HG03060 (cell line): Measurements from ENCODE around the gene SRP19.
"Not testable (repeated sequence)": the region's sequence is repeated elsewhere in the genome, so short reads cannot be mapped to it uniquely, and the experiment has no call there.

ENCODE experiments used
- ATAC-seq: cut with Tn5 transposase; IDR thresholded peaks from one replicate; pipeline ENCODE4 v1.9.1; 2021; ENCODE audit warnings: low read depth, moderate number of reproducible peaks; ENCODE audit not compliant: unreplicated experiment

The SRP19 gene

DNA sequence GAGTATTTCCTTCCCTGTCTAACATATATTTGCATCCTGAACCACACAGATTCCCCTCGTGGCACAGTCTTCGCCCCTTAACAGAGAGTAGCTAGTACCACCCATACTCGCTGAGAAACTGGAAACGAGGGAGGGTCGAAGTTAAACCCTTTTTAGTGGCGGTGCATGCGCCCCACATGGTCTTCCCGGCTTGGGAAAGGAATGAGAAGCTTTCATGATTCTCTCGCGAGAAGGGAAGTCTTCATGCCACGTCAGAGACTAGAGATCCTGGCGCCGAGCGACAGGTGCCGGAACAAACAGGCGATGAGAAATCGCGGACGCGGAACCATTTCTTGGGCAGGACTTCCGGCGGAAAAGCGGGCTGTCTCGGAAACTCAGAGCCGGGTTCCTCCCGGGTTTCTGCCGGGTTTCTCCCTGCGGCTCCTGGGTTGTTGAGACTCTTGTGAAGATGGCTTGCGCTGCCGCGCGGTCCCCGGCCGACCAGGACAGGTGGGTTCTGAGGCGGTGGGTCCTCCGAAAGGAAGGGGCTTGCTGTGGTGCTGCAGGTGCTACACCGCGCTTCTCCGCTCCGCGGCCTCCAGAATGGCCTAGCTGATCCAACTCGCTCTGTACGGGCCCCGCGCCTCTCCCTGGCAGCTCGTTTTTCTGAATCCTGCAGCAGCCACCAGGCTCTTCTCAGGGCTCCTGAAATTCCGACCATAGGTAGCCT, at the start of gene SRP19:
Gene SRP19 (plus strand): TSS at position 359 of the 709 bp plus-strand sequence. CDS start 90 bp downstream, at position 449.
- peak; percentile 95 for ATAC-seq

DNA sequence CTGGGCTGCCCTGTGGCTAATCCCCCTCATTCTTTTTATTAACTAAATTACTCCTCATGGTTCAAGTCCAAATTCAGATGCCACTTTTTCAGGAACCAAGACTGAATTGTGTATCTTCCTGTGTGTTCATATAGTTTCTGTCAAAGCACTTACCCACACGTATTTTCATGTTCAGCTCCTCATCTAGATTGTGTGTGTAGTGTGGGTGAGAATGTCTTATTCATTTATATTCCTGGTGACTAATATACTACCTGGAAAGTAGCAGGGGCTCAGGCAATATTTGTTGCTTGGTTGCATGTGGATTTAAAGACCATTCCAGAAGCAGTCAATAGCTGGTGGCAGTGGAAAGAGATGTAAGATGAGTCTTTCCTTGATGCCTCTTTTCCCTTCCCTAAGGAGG, 48.5 kb upstream of the SRP19 start:
- no peak for ATAC-seq

DNA sequence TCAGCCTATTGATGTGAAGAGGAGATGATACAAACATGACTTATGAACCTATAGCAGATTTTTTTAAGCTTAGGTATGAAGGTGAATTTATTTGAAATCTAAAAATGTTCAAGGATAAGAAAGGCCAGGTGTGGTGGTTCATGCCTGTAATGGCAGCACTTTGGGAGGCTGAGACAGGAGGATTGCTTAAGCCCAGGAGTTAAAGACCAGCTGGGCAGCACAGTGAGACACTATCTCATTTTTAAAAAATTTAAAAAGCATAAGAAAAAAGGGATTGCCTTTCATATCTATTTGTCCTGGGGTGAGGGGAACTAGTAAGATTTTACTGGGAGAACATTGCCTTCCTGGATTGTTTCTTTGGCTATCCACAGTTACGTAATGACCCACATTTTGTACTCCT, 40.8 kb upstream of the SRP19 start:
- no peak for ATAC-seq

DNA sequence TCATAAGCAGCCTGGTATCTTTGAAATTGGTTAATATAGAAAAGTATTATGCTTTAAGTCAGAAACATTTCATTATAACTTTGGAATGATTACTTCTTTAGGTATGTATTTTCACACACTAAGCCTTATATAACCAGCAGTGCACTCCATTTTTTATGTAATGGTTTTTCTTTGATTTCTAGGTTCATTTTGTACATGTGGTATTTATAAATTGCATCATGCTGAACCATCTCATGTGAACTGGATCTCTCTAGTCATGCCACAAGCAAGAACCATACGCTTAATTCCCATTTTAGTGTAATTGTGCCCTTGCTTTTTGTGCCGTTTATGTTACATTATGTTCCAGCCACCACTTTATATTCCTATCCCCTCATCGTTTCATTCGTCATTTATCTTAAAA, 38.6 kb upstream of the SRP19 start:
- ATAC-seq, result no peak

DNA sequence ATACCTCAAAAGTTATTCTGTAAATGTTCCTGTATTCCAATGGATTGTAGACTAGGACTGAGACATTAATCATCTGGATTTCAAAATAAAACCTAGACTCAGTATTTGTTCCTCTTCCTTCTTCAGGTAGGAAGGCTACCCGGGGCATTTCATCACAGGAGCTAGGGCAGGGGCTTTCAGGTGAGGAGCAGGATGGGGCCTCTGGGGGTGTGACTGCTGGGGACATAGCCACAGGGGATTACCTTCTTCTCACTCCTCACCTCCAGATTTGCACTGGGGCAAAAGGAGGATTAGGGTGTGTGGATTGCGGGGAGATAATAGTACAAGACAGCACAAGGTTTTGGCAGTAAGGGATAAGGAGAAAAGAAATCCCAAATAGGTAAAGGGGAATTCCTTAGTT, 37.9 kb upstream of the SRP19 start:
- ATAC-seq, result no peak

DNA sequence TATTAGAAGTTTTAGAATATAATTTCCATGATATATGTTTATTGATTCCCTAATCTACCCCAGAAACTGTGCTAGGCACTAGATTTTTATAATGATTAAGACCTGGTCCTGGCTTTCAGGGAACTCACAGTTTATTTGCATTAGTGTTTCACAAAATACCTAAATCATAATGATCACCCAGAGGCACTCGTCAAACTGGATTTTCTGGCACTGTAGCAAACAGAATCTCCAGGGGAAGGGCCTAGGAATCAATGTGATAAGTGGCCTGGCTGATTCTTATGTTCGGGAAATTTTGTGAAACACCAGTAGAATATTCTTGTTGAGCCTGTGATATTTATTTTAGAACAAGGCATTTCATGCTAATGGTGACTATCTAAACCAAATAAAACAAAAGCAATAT, 37.4 kb upstream of the SRP19 start:
- no peak for ATAC-seq

DNA sequence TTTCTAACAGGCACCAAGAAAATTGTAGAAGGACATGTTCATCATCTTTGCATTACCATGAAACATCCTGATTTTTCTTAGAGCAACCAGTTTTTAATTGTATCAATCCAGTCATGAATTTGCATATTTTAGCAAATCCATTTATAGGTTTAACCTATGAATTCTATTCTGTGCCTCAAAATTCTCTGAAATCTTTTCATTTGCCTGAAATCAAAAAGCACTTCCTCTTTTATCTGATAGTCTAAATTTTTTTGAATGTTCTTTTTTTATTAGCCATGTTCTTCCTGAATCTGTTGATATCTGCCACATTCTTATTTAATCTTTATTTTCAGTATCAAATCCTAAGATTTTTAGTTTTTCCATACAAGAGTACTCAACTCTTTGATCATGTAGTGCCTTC, 36.9 kb upstream of the SRP19 start:
- ATAC-seq, result no peak

DNA sequence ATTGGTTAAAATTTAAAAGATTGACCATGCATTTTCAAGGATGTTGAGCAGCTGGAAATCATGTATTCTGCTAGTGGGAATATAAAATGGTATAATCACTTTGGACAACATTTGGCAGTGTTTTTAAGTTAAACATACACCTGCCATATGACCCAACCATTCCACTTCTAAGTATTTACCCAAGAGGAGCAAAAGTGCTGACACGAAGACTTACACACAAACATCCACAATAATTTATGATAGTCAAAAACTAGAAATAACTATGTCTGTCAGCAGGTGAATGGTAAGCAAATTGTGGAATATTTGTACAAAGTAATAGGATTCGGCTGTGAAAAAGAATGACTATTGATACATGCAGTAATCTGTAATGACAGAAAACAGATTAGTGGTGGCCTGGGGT, 30.7 kb upstream of the SRP19 start:
- no peak for ATAC-seq

DNA sequence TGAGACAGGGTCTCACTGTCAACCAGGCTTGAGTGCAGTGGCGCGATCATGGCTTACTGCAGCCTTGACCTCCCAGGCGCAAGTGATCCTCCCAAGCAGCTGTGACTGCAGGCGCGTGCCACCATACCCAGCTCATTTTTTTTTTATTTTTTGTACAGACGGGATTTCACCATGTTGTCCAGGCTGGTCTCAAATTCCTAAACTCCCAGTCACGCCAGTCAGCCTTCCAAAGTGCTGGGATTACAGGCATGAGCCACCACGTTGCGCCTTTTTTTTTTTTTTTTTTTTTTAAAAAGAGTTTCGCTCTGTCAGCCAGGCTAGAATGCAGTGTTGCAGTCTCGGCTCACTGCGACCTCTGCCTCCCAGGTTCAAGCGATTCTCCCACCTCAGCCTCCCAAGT, 27.1 kb upstream of the SRP19 start:
- ATAC-seq, result no peak

DNA sequence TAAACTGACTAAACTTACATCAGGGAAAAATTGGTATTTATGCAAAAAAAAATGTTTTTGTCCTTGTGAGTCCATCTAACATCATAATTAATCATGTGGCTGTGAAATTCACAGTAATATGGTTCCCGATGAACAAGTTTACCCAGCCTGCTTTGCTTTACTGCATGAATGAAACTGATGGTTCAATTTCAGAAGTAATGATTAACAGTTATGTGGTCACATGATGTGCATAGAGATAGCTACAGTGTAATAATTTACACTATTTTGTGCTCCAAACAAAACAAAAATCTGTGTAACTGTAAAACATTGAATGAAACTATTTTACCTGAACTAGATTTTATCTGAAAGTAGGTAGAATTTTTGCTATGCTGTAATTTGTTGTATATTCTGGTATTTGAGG, 16.6 kb upstream of the SRP19 start:
- no peak for ATAC-seq

DNA sequence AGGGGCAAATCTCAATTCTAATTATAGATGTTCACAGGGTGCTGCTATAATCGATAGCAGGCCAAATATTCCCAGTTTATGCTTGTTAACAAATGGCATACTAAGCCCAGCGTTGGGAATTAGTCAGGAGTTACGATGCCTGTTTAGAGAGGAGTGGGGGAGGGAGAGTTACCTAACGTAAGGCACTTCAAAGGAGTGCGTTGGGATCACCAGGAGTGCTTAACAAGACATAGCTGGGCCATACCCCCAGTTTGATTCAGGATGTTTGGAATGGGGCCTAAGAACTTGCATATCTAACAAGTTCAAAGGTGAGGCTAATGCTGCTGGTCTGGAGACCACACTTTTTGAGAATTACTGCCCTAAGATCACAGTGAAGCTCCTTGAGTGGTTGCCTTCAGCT, 14.5 kb upstream of the SRP19 start:
- no peak for ATAC-seq

DNA sequence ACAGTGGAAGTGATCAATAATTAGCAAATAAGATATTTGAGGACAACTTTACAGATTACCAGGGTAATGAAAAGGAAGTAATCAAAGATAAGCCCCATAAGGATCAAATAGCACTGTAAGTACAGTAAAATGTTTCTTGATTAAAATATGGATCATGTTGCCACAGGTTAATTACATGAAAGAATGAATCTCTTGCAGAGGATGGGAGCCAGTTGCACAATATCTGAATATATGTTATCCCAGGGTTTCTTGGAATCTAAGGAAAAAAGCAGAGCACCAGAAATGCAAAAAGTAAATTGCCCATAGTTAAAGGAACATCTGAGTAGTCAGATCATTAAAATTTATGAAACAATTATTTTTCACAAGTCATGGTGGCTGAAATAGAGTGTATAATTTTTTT, 13.8 kb upstream of the SRP19 start:
- no peak for ATAC-seq

DNA sequence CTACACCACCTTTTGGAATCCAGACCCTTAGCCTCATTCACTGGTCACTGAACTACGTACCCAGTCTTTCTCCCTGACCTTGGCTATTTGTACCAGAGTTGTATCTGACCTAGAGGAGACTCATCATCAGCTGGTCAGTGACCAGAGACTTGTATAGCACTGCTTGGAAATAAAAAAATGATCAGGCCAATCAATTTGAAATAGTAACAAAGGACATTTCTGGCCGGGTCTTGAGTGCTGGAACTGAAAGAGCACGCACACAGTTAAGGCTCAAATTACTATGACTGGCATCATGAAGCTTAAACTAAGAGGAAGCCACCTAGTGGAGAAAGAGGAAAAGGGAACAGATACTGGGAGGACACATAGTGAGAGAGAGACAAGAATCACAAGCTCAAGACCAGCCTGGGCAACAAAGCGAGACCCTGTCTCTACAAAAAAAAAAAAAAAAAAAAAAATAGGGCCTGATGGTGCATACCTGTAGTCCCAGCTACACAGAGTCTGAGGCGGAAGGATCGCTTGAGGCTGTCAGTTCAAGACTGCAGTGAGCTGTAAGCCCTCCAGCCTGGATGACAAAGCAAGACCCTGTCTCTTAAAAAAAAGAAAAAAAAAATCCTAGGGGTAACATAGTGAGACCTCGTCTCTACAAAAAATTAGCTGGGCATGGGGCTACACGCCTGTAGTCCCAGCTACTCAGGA, 12.8 kb upstream of the SRP19 start:
- ATAC-seq, result peak; percentile 91

DNA sequence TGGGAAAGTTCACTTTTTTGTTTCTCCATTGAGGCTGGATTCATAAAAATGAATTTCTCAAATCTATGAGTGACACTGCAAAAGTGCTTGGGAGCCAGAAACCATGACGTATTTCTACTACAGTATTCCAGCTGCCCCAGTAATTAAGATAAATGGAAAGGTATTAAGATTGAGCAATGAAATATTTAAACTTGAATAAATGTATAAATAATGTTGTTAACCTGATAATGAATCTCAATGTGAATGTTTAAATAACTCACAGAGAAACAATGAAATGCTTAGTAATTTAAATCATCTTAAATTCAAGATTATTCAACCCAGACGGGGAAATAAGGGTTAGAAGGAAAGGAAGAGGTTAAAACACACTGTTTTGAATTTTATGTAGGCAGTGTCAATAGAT, 11.2 kb upstream of the SRP19 start:
- ATAC-seq, result no peak

DNA sequence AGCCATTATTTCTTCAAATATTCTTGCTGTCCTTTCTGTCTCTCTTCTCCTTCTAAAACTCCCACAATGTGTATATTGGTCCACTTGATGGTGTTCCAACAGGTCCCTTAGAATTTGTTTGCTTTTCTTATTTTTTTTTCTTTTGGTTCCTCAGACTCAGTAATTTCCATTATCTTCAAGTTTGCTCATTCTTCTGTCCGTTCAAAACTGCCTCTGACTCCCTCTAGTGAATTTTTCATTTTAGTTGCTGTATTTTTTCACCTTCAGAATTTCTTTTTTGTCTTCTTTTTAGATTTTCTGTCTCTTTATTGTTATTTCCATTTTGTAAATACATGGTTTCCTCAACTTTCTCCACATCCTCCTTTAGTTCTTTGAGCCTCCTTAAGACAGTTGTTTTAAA, 6.4 kb upstream of the SRP19 start:
- no peak for ATAC-seq

DNA sequence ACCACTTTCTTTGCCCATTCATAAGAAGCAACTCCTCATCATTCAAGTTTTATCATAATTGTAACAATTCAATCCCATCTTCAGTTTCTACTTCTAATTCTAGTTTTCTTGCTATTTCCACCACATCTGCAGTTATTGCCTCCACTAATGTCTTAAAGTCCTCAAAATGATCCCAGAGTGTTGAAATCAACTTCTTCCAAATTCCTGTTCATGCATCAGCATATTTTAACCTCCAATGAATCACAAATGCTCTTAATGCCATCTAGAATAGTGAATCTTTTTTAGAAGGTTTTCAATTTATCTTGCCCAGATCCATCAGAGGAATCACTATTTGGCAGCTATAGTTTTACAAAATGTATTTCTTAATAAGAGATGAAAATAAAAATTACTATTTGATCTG, 3.2 kb upstream of the SRP19 start:
- no peak for ATAC-seq

DNA sequence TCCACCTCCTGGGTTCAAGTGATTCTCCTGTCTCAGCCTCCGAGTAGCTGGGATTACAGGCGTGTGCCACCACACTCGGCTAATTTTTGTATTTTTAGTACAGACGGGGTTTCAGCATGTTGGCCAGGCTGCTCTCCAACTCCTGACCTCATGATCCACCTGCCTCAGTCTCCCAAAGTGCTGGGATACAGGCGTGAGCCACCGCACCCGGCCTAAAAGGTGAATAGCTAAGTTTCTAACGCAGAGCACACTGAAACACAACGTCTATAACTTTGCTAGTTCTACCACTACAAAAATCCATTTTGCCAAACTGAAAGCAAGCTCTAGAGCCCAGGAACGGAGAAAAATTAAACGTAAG, 537 bp upstream of the SRP19 start:
- not testable (repeated sequence) for ATAC-seq

DNA sequence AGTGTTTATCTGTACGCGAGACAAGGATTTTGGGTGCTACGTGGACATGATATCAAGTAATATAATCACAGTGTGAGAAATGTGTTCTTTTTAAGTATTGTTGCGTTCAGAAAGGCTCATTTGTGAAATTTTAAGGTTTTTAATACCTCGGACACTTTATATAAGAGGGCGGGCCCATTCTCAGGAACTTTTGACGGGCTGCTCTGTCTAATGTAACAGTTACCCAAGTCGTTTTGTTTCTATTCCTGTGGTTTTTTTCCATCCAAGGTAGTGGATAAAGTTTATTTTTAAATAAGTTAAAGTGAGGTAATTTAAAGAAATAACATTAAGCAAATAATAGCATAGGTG, 525 bp downstream of the SRP19 start:
- ATAC-seq, result no peak

DNA sequence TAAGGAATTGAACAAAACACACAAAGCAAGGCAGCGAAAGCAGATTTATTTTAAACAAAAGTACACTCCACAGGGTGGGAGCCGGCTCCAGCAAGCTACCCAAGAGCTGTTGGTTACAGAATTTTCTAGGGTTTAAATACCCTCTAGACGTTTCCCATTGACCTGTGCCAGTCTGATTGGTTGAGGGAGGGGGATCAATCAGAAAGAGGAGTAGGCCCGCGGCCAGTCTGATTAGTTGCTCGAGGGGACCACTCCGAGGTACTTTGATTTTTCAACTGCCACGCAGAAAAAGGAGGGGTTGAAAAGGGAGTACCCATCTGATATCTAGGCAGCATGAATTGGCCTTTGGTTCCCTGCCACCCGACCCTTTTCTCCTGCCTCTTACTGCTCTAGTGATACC, 998 bp downstream of the SRP19 start:
- no peak for ATAC-seq

DNA sequence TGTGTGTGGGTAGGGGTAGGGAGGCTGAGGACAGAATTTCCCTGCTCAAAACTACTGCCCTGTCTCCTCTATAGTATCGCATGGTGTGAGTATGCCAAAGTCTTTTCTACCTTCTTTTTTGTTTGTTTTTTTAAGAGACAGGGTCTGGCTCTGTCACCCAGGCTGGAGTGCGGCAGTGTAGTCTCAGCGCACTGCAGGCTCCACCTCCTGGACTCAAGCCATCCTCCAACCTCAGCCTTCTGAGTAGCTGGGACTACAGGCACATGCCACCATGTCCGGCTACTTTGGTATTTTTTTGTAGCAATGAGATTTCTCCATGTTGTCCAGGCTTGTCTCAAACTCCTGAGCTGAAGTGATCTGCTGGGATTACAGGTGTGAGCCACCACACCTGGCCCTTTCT, 2.5 kb downstream of the SRP19 start:
- no peak for ATAC-seq

DNA sequence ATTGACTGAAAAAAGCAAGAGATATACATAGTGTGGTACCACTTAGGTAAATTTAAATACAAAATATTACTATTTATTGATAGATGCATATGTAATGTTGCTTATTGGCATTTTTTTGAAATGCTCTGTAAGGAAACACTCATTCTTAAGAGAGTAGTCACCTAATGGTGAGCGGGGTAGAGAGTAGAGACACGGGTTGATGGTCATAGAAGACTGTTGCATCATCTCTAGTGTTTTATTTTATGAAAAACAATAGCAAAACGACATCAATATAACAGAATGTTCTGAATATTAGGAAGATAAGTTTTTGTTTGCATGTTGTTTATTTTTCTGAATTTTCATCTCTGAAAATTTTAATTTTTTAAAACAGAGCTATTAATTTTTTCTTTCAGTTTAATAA, 4.0 kb downstream of the SRP19 start:
- ATAC-seq, result no peak

DNA sequence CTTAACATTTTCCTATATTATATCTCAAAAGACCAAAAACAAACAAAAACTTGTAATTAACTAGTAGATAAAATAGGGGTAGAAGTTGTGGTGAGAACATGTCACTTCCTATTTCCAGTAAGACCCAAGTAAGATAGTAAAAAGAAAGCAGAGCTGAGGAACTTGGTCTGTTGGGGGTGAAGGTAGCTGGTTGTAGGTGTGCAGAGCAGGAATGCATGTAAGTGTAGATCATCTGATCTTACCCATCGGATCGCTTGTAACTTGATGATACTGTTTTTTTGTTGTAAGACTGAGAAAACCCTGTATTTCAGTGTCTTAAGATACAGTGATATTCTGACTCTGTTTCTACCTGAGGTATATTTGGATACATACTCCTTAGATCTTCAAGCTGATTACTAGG, 5.7 kb downstream of the SRP19 start:
- ATAC-seq, result no peak

DNA sequence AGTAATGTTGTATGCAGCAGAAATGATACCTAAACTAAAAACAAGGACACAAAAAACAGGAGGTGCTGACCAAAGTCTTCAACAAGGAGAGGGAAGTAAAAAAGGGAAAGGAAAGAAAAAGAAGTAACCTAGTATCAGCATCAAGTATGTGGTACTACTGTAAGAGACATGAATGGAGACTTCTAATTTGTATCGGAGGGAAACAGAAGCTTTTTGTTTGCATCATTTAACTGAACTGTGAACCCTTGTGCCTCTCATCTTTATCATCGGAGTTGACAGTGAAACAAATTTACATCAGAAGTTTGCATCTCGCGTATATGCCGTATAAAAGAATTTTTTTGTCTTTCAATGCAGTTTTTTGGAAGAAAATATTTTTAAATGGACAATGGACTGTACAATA, 6.3 kb downstream of the SRP19 start:
- ATAC-seq, result no peak
